ENCODE results near the gene SLC30A7.

The SLC30A7 gene

DNA sequence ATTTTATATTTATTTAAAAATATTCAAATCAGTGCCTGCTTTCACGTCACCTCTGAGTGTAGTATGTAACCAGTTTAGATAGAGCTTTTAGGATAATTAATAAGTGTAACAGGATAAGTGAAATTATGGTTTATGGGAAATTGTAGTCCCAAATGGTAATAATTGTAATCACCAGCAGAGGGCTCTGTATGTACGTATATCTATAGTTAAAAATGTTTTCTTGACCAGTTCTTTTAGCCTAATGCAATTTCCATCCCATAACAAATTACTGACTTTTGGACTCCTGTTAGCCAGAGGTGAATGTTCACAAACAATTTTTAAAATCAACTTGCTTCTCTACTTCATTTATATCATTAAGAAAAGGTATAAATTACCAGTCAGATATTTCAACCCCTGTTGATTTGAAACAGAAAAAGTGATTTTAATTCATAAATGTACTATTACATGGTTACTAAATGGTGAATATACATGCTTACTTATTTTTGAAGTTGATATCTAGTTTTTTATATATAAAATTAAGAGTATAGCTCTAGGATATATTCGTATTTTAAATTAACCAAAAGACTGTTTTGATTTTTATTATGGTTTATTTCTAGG, 25.3 kb downstream of the SLC30A7 start:
- Histone ChIP-seq H3F3A (ENCODE audit: insufficient read depth, low read length) (no peaks in the 10 kb centered on the region), H3K9me3 (replicated peaks; ENCODE audit: insufficient read depth, low read length) (no peaks in the 10 kb centered on the region), H3K4me3 (ENCODE audit: low read length) (no peak overlapping the region), H4K20me1 (ENCODE audit: insufficient read depth, low read length) (no peaks in the 10 kb centered on the region), H2AFZ (ENCODE audit: low read length) (no peak overlapping the region), H3K79me2 (ENCODE audit: low read length) (no peaks in the 10 kb centered on the region), H3K9me2 (replicated peaks; ENCODE audit: insufficient read depth, low read length) (no peaks in the 10 kb centered on the region), H3K9ac (ENCODE audit: low read length) (no peak overlapping the region), H3K27me3 (replicated peaks; ENCODE audit: insufficient read depth, low read length) (no peaks in the 10 kb centered on the region), H3K36me3 (replicated peaks; ENCODE audit: insufficient read depth, low read length) (no peaks in the 10 kb centered on the region), H3K27ac (ENCODE audit: low read length) (no peak overlapping the region), H3K4me1 (ENCODE audit: low read length) (no peaks in the 10 kb centered on the region), H3K4me2 (ENCODE audit: low read depth, low read length) (no peak overlapping the region)
- TF ChIP-seq EZH2phosphoT487 (IDR thresholded peaks at IDR 0.05; ENCODE audit: low read length), result no peak
- TF ChIP-seq, protein P1, sequence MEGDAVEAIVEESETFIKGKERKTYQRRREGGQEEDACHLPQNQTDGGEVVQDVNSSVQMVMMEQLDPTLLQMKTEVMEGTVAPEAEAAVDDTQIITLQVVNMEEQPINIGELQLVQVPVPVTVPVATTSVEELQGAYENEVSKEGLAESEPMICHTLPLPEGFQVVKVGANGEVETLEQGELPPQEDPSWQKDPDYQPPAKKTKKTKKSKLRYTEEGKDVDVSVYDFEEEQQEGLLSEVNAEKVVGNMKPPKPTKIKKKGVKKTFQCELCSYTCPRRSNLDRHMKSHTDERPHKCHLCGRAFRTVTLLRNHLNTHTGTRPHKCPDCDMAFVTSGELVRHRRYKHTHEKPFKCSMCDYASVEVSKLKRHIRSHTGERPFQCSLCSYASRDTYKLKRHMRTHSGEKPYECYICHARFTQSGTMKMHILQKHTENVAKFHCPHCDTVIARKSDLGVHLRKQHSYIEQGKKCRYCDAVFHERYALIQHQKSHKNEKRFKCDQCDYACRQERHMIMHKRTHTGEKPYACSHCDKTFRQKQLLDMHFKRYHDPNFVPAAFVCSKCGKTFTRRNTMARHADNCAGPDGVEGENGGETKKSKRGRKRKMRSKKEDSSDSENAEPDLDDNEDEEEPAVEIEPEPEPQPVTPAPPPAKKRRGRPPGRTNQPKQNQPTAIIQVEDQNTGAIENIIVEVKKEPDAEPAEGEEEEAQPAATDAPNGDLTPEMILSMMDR (IDR thresholded peaks at IDR 0.05; ENCODE audit: low read length), result peak; percentile 38
- TF ChIP-seq EZH2 (optimal IDR thresholded peaks at IDR 0.05; ENCODE audit: low read depth, low read length), result no peak
- peak; percentile 22 for DNase-seq

DNA sequence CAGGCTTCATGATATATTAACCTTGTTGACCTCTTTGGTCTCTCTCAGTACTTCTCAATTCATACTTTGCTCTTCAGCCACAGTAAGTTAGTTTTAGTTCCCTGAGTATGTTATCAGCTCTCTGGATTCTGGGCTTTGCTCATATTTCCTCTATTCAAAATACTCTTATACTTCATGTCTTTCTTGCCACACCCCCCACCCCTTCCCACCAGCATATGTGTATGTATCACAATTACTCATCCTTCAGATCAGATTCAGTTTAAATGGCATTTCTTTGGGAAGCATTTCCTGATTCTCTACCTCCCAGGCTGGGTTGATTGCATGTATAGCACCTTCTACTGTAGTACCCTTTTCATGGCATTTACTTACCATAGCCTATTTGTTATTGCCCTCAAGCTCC, 28.3 kb downstream of the SLC30A7 start:
- DNase-seq, result no peak
- Histone ChIP-seq H3K79me2 (ENCODE audit: low read length) (no peaks in the 10 kb centered on the region), H3F3A (ENCODE audit: insufficient read depth, low read length) (no peaks in the 10 kb centered on the region), H3K36me3 (replicated peaks; ENCODE audit: insufficient read depth, low read length) (no peaks in the 10 kb centered on the region), H2AFZ (ENCODE audit: low read length) (no peak overlapping the region), H3K9me3 (replicated peaks; ENCODE audit: insufficient read depth, low read length) (no peaks in the 10 kb centered on the region), H3K4me1 (ENCODE audit: low read length) (no peaks in the 10 kb centered on the region), H3K4me2 (ENCODE audit: low read depth, low read length) (no peak overlapping the region), H3K27ac (ENCODE audit: low read length) (no peak overlapping the region), H3K9me2 (replicated peaks; ENCODE audit: insufficient read depth, low read length) (no peaks in the 10 kb centered on the region), H3K9ac (ENCODE audit: low read length) (no peak overlapping the region), H4K20me1 (ENCODE audit: insufficient read depth, low read length) (no peaks in the 10 kb centered on the region), H3K4me3 (ENCODE audit: low read length) (no peak overlapping the region), H3K27me3 (replicated peaks; ENCODE audit: insufficient read depth, low read length) (no peaks in the 10 kb centered on the region)
- no peak for TF ChIP-seq EZH2phosphoT487 (IDR thresholded peaks at IDR 0.05; ENCODE audit: low read length)

DNA sequence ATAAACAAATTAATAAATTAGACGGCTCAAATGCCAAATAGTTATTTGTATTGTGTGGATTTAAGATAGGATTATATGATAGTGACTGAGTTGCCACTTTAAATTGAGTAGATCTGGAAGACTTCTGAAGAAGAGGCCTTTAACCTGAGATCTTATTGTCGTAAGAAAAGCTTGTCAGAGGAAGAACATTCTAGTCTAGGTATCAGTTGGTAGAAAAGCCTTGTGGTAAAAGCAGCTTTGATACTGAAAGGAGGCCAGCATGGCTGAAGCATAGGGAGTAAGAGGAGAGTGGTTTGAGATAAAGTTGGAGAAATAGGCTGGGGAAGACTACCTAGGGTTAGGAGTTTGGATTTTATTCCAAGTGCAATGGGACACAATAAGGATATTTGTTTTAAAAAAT, 29.1 kb downstream of the SLC30A7 start:
- Histone ChIP-seq H2AFZ (ENCODE audit: low read length) (no peak overlapping the region), H3K9me2 (replicated peaks; ENCODE audit: insufficient read depth, low read length) (no peaks in the 10 kb centered on the region), H3K36me3 (replicated peaks; ENCODE audit: insufficient read depth, low read length) (no peaks in the 10 kb centered on the region)

DNA sequence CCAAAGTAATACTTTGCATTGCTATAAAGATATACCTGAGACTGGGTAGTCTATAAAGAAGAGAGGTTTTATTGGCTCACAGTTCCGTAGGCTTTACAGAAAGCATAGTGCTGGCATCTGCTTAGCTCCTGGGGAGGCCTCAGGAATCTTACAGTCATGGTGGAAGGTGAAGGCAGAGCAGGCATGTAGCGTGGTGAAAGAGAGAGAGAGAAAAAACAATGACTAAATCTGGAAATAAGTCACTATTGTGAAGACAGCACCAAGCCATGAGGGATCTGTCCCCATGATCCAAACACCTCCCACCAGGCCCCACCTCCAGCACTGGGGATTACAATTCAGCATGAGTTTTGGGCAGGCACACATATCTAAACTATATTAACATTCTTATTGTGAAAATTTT, 30.4 kb downstream of the SLC30A7 start:
- Histone ChIP-seq H3K27me3 (replicated peaks; ENCODE audit: insufficient read depth, low read length) (no peaks in the 10 kb centered on the region), H3F3A (ENCODE audit: insufficient read depth, low read length) (no peaks in the 10 kb centered on the region), H3K9me3 (replicated peaks; ENCODE audit: insufficient read depth, low read length) (no peaks in the 10 kb centered on the region), H3K4me3 (ENCODE audit: low read length) (no peak overlapping the region), H3K9me2 (replicated peaks; ENCODE audit: insufficient read depth, low read length) (no peaks in the 10 kb centered on the region), H4K20me1 (ENCODE audit: insufficient read depth, low read length) (no peaks in the 10 kb centered on the region), H3K79me2 (ENCODE audit: low read length) (no peaks in the 10 kb centered on the region), H3K9ac (ENCODE audit: low read length) (no peak overlapping the region), H2AFZ (ENCODE audit: low read length) (no peak overlapping the region), H3K36me3 (replicated peaks; ENCODE audit: insufficient read depth, low read length) (no peaks in the 10 kb centered on the region), H3K4me1 (ENCODE audit: low read length) (no peaks in the 10 kb centered on the region), H3K4me2 (ENCODE audit: low read depth, low read length) (no peak overlapping the region), H3K27ac (ENCODE audit: low read length) (no peak overlapping the region)
- DNase-seq, result no peak
- TF ChIP-seq EZH2 (optimal IDR thresholded peaks at IDR 0.05; ENCODE audit: low read depth, low read length), result no peak
- TF ChIP-seq, protein P1 (IDR thresholded peaks at IDR 0.05; ENCODE audit: low read length), result no peak
- no peak for TF ChIP-seq EZH2phosphoT487 (IDR thresholded peaks at IDR 0.05; ENCODE audit: low read length)

More for the DNA sequence above, 29.1 kb downstream of the SLC30A7 start:
- H3K27ac ChIP-seq (ENCODE audit: low read length), result no peak overlapping the region
- H3K4me3 ChIP-seq (ENCODE audit: low read length), result no peak overlapping the region
- H3K4me1 ChIP-seq (ENCODE audit: low read length), result no peaks in the 10 kb centered on the region
- no peaks in the 10 kb centered on the region for H3K9me3 ChIP-seq (replicated peaks; ENCODE audit: insufficient read depth, low read length)
- H3K79me2 ChIP-seq (ENCODE audit: low read length), result no peaks in the 10 kb centered on the region
- no peak overlapping the region for H3K9ac ChIP-seq (ENCODE audit: low read length)
- TF ChIP-seq EZH2 (optimal IDR thresholded peaks at IDR 0.05; ENCODE audit: low read depth, low read length) (no peak), EZH2phosphoT487 (IDR thresholded peaks at IDR 0.05; ENCODE audit: low read length) (no peak)
- TF ChIP-seq, protein P1 (IDR thresholded peaks at IDR 0.05; ENCODE audit: low read length), result no peak
- H3K4me2 ChIP-seq (ENCODE audit: low read depth, low read length), result no peak overlapping the region
- H3F3A ChIP-seq (ENCODE audit: insufficient read depth, low read length), result no peaks in the 10 kb centered on the region
- no peaks in the 10 kb centered on the region for H4K20me1 ChIP-seq (ENCODE audit: insufficient read depth, low read length)
- no peaks in the 10 kb centered on the region for H3K27me3 ChIP-seq (replicated peaks; ENCODE audit: insufficient read depth, low read length)
- DNase-seq, result no peak

Measured in MM.1S (cell line).